ENCODE data around the gene FLT3LG. TPM values are rescaled to one million over a fixed set of nuclear protein-coding genes. Genes with fewer than 3 reads are reported as not detected.

The FLT3LG gene
- total RNA-seq, 8 experiments from 2014 or later: 0.22 to 8.7 (median 1.4) TPM

DNA sequence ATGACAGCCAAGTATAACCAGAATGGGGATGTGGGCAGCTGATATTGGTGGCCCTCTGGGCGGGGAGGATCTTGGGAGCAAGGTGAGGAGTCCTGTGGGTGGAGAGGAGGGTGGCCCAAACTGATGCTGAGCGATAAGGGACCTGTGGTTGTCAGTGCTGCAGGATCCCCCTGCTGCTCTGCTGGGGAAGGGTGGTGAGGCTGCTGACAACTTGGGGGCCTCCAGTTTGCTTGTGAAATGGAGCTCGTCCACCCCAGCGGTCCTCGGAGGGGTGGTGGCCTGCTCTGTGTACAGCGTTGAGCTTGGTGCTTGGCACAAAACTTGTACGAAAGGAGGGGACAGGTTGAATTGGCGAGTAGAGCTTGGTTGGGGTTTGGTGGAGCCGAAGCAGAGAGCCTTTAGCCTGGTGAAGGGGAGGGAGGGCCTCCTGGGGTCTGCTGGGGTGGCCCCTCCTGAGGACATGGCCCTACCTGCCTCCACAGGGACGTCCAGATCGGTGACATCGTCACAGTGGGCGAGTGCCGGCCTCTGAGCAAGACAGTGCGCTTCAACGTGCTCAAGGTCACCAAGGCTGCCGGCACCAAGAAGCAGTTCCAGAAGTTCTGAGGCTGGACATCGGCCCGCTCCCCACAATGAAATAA is 25.1 kb downstream of the FLT3LG start:
- Histone ChIP-seq H3K4me3 (no peak overlapping the region), H3K27ac (no peak overlapping the region), H3K4me1 (replicated peaks in 1 of 2) (peaks cover 15 to 25% of the 10 kb centered on the region in 2 donors)
- 87 to 88% methylated on average over 2 to 3 of the region's 19 CpGs; no CpG with 5 or more reads in 8 of the 10 experiments for WGBS, 10 experiments
- ATAC-seq (replicated peaks in 6 of 8): no peak
- in situ Hi-C loops (cut with MboI; ENCODE audit: low pct_unique_long_range_greater_than_20kb in 2 of 9, low sequenced_read_pairs in 9 of 9, unreplicated experiment in 9 of 9): no loop called here

DNA sequence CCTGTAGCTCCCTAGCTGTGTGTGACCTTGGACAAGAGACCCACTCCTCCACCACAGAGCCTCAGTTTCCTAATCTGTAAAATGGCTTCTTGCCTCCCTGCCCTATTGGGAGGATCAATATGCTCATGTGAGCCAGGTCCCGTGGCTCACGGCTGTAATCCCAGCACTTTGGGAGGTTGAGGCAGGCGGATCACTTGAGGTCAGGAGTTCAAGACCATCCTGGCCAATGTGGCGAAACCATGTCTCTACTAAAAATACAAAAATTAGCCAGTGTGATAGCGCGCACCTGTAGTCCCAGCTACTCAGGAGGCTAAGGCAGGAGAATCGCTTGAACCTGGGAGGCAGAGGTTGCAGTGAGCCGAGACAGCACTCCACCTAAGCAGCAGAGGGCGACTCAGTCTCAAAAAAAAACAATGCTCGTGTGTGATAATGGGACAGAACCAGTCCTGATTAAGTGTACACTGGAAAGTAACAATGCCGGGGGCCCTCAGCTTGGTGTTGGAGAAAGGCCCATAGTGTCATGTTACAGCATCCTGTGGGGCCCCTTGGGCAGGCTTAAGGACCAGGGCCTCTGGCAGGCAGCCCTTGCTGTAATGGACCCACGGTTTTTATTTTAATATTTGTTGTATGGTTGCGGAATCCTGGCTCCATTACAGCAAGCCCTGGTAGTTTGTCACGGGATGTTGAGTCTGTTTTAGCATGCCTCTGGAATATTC is 29.0 kb downstream of the FLT3LG start:
- 0 to 79% (median 37%) methylated on average over 1 to 7 of the region's 14 CpGs for WGBS, 10 experiments
- H3K4me1 ChIP-seq (replicated peaks in 1 of 2): peaks cover 8 to 10% of the 10 kb centered on the region in 2 donors
- peak; percentile 42 to 70 (median 62) for ATAC-seq (replicated peaks in 6 of 8)
- no peak overlapping the region for H3K27ac ChIP-seq
- H3K4me3 ChIP-seq: no peak overlapping the region
- in situ Hi-C loops (cut with MboI; ENCODE audit: low pct_unique_long_range_greater_than_20kb in 2 of 9, low sequenced_read_pairs in 9 of 9, unreplicated experiment in 9 of 9): no loop called here

DNA sequence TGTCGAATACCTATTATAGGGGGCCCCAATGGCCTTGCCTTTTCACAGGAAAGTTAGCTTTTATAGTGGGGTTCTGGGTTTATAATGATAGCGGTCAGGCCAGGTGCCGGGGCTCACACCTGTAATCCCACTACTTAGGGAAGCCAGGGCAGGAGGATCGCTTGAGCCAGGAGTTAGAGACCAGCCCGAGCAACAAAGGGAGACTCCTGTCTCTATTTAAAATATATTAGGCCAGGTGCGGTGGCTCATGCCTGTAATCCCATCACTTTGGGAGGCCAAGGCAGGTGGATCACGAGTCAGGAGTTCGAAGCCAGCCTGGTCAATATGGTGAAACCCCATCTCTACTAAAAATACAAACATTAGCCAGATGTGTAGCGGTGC is 29.6 kb downstream of the FLT3LG start:
- WGBS, 10 experiments: 50 to 100% (median 80%) methylated on average over 1 to 8 of the region's 9 CpGs; no CpG with 5 or more reads in 4 of the 10 experiments
- in situ Hi-C loops (cut with MboI; ENCODE audit: low pct_unique_long_range_greater_than_20kb in 2 of 9, low sequenced_read_pairs in 9 of 9, unreplicated experiment in 9 of 9): no loop called here
- Histone ChIP-seq H3K27ac (no peak overlapping the region), H3K4me1 (replicated peaks in 1 of 2) (peaks cover 2 to 5% of the 10 kb centered on the region in 2 donors), H3K4me3 (no peak overlapping the region)
- ATAC-seq (replicated peaks in 6 of 8): no peak

DNA sequence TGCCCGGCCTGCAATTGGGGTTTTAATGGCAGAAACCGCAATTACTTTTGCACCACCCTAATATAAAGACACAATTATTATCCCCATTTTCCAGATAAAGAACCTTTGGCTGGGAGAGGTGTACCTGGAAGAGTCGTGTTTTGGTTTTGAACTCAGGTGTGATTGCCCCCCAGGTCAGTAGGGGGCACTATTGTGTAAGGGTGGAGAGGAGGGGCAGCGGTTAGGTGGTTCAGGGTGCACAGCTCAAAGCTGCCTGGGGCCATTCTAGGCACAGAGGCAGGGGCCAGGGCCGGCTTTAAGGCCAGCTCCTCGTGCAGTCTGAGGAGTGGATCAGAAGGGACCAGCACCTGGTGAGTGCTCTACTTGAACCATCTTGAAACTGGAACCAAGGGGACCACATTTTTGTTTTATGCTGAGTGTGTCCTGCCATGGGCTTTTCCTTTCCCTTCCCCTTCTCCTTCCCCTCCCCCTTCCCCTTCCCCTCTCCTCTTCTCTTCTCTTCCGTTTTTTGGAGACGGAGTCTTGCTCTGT is 32.6 kb downstream of the FLT3LG start:
- peaks cover 0 to 7% of the 10 kb centered on the region in 2 donors for H3K4me1 ChIP-seq (replicated peaks in 1 of 2)
- H3K27ac ChIP-seq: no peak overlapping the region
- no peak overlapping the region for H3K4me3 ChIP-seq
- in situ Hi-C loops (cut with MboI; ENCODE audit: low pct_unique_long_range_greater_than_20kb in 2 of 9, low sequenced_read_pairs in 9 of 9, unreplicated experiment in 9 of 9): no loop called here
- WGBS, 10 experiments: 10 to 33% (median 18%) methylated on average over 3 to 5 of the region's 8 CpGs; no CpG with 5 or more reads in 4 of the 10 experiments
- peak in 6 of 8 experiments; percentile 17 to 56 (median 34) for ATAC-seq (replicated peaks in 6 of 8)

DNA sequence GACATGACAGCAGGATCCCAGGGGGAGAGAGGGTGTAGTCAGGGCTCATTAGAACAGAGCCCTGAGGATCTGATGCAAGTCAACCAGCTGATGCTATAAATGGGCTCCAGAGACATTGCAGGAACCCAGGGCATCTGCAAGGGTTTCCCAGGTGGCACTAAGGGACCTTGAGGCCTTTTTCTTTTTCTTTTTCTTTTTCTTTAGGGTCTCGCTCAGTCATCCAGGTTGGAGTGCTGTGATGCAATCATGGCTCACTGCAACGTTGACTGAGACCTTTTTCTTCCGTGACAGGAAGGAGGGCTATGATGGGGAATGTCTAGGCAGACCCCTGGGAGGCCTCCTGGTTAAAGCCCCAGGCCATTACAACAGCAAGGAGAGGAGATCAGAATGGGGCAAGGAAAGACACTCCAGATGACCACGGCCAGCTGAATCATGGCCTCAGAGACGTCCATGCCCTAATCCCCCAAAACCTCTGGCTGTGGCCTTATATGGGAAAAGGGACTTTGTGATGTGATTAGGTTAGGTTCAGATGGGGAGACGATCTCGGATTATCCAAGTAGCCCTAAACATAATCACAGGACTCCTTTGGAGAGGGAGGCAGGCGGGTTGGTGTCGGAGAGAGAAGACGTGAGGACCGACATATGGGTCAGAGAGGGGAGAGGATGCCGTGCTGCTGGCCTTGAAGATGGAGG is 33.9 kb downstream of the FLT3LG start:
- 50 to 88% (median 75%) methylated on average over 1 to 9 of the region's 12 CpGs; no CpG with 5 or more reads in 3 of the 10 experiments for WGBS, 10 experiments
- Histone ChIP-seq H3K27ac (no peak overlapping the region), H3K4me3 (no peak overlapping the region), H3K4me1 (replicated peaks in 1 of 2) (peaks cover 0 to 16% of the 10 kb centered on the region in 2 donors)
- in situ Hi-C loops (cut with MboI; ENCODE audit: low pct_unique_long_range_greater_than_20kb in 2 of 9, low sequenced_read_pairs in 9 of 9, unreplicated experiment in 9 of 9): no loop called here
- ATAC-seq (replicated peaks in 6 of 8): no peak

DNA sequence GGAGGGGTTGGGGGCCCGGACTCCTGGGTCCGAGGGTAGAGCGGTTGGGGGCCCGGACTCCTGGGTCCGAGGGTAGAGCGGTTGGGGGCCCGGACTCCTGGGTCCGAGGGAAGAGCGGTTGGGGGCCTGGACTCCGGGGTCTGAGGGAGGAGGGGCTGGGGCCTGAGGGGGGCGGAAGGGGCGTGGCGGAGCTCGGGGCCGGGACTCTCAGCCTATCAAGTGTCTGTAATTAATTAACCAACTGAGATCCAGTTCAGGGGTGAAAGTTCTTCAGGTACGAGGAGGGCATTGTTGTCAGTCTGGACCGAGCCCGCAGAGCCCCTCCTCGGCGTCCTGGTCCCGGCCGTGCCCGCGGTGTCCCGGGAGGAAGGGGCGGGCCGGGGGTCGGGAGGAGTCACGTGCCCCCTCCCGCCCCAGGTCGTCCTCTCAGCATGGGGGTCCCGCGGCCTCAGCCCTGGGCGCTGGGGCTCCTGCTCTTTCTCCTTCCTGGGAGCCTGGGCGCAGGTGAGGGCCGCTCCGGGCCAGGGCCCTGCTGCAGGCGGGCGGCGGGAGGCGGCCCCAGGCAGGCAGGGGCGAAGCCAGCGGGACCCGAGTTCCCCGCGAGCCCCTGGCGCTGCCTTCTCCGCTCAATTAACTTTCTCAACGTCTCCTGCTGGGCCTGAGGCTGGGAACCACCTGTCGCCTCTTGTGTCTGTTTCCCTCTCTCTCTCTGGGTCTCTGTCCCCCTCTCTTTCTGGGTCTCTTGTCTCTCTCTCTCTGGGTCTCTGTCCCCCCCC is 39.1 kb downstream of the FLT3LG start:
- WGBS, 10 experiments: 0% methylated on average over 1 of the region's 50 CpGs; no CpG with 5 or more reads in 9 of the 10 experiments
- peak overlapping the region; percentile 15 to 72 (median 42) for H3K4me3 ChIP-seq
- ATAC-seq (replicated peaks in 6 of 8): peak; percentile 38 to 80 (median 66)
- in situ Hi-C loops (cut with MboI; ENCODE audit: low pct_unique_long_range_greater_than_20kb in 2 of 9, low sequenced_read_pairs in 9 of 9, unreplicated experiment in 9 of 9): no loop called here
- H3K27ac ChIP-seq: peak overlapping the region in 1 of 2 donors; percentile 19
- peaks cover 0 to 15% of the 10 kb centered on the region in 2 donors for H3K4me1 ChIP-seq (replicated peaks in 1 of 2)

DNA sequence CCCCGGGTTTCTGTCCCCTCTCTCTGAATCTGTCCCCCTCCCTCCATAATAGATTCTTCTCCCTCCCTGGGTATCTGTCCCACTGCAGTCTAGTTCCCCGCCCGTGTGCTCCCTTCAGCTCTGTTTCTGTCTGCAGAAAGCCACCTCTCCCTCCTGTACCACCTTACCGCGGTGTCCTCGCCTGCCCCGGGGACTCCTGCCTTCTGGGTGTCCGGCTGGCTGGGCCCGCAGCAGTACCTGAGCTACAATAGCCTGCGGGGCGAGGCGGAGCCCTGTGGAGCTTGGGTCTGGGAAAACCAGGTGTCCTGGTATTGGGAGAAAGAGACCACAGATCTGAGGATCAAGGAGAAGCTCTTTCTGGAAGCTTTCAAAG is 39.7 kb downstream of the FLT3LG start:
- in situ Hi-C loops (cut with MboI; ENCODE audit: low pct_unique_long_range_greater_than_20kb in 2 of 9, low sequenced_read_pairs in 9 of 9, unreplicated experiment in 9 of 9): no loop called here
- H3K4me1 ChIP-seq (replicated peaks in 1 of 2): peaks cover 0 to 15% of the 10 kb centered on the region in 2 donors
- no peak overlapping the region for H3K27ac ChIP-seq
- peak in 5 of 8 experiments; percentile 4 to 15 (median 9) for ATAC-seq (replicated peaks in 6 of 8)
- H3K4me3 ChIP-seq: peak overlapping the region in 4 of 5 donors; percentile 37 to 72 (median 44)
- WGBS, 10 experiments: 80% methylated on average over 1 of the region's 12 CpGs; no CpG with 5 or more reads in 9 of the 10 experiments

DNA sequence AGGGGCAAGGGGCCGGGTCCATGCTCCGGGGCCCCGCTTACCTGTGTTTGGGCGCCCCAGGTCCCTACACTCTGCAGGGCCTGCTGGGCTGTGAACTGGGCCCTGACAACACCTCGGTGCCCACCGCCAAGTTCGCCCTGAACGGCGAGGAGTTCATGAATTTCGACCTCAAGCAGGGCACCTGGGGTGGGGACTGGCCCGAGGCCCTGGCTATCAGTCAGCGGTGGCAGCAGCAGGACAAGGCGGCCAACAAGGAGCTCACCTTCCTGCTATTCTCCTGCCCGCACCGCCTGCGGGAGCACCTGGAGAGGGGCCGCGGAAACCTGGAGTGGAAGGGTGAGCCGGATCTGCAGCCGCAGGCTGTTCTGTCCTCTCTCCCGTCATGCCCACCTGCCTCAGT is 40.1 kb downstream of the FLT3LG start:
- Histone ChIP-seq H3K4me1 (replicated peaks in 1 of 2) (peaks cover 0 to 15% of the 10 kb centered on the region in 2 donors), H3K4me3 (no peak overlapping the region), H3K27ac (no peak overlapping the region)
- 100% methylated on average over 2 of the region's 21 CpGs; no CpG with 5 or more reads in 9 of the 10 experiments for WGBS, 10 experiments
- ATAC-seq (replicated peaks in 6 of 8): no peak
- in situ Hi-C loops (cut with MboI; ENCODE audit: low pct_unique_long_range_greater_than_20kb in 2 of 9, low sequenced_read_pairs in 9 of 9, unreplicated experiment in 9 of 9): no loop called here

DNA sequence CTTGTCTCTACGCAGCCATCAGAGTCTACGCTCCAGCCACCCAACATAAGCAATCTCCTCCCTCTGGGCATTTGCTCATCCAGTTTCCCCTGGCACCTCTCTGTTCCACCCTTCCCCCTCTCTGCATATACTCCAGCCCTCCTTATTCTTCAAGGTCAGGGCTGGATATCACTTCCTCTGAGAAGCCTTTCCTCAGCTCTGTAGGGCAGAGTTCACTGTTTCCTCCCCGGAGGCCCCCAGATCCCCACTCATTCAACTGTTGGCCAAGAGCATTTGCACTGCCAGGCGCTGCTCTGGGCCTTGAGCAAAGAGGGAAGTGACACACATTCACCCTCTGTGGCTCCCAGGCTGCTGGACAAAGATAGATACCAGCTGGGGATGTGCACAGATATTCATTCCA is 41.8 kb downstream of the FLT3LG start:
- Histone ChIP-seq H3K27ac (no peak overlapping the region), H3K4me3 (no peak overlapping the region), H3K4me1 (replicated peaks in 1 of 2) (peaks cover 0 to 15% of the 10 kb centered on the region in 2 donors)
- 60 to 100% (median 80%) methylated on average over 1 to 3 of the region's 4 CpGs; no CpG with 5 or more reads in 3 of the 10 experiments for WGBS, 10 experiments
- no peak for ATAC-seq (replicated peaks in 6 of 8)
- in situ Hi-C loops (cut with MboI; ENCODE audit: low pct_unique_long_range_greater_than_20kb in 2 of 9, low sequenced_read_pairs in 9 of 9, unreplicated experiment in 9 of 9): no loop called here

DNA sequence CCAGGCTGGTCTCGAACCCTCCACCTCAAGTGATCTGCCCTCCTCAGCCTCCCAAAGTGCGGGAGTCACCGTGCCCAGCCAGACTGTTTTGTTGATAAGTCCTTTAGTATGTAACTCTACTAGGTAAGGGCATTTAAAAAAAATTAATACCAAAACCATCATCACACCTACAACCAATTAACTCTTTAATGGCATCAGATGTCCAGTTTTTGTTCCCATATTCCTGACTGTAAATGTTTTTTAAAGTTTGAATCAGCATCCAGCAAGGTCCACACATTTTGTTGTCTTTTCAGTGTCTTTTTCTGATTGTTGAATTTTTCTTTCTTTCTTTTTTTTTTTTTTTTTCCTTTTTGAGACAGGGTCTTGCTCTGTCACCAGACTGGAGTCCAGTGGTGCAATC is 44.0 kb downstream of the FLT3LG start:
- Histone ChIP-seq H3K4me1 (replicated peaks in 1 of 2) (peaks cover 0 to 4% of the 10 kb centered on the region in 2 donors), H3K4me3 (no peak overlapping the region), H3K27ac (no peak overlapping the region)
- no peak for ATAC-seq (replicated peaks in 6 of 8)
- in situ Hi-C loops (cut with MboI; ENCODE audit: low pct_unique_long_range_greater_than_20kb in 2 of 9, low sequenced_read_pairs in 9 of 9, unreplicated experiment in 9 of 9): no loop called here
- 87 to 100% (median 100%) methylated on average over 2 to 3 of the region's 3 CpGs; no CpG with 5 or more reads in 5 of the 10 experiments for WGBS, 10 experiments

DNA sequence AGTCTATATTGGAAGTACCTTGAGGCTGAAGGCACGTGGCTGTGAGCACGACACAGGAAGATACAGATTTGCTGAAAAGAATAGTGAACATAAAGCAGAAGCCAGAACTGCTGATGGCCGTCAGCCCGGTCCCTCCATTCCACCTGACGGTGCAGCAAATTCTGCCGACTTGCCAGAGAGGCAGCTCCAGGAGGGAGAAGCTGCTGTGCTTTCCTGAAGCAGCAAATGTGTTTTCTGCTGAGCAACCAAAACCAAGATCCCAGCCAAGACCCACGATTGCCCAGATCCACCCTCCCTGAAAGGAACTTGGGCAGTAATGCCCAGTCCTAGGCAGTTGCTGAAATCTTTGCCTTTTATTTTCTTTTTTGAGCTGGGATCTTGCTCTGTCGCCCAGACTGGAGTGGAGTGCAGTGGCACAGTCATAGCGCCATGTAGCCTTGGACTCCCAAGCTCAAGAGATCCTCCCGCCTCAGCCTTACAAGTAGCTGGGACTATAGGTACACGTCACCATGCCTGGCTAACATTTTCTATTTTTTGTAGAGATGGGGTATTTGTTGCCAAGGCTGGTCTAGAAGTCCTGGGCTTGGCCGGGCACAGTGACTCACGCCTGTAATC is 46.8 kb downstream of the FLT3LG start:
- in situ Hi-C loops (cut with MboI; ENCODE audit: low pct_unique_long_range_greater_than_20kb in 2 of 9, low sequenced_read_pairs in 9 of 9, unreplicated experiment in 9 of 9): no loop called here
- Histone ChIP-seq H3K4me3 (no peak overlapping the region), H3K4me1 (replicated peaks in 1 of 2) (no peaks in the 10 kb centered on the region), H3K27ac (no peak overlapping the region)
- WGBS, 10 experiments: 63 to 100% (median 88%) methylated on average over 1 to 11 of the region's 13 CpGs; no CpG with 5 or more reads in 4 of the 10 experiments
- no peak for ATAC-seq (replicated peaks in 6 of 8)

Data from motor neuron (in vitro differentiated cells).